Liver (tissue), 3 donors: ENCODE results near the gene GJB1.

Experiments
- CTCF ChIP-seq: fragments of 150-350 bp; IDR thresholded peaks from 2 replicates; pipeline ENCODE4 v1.5.1; 2017; ENCODE audit warnings: improper control_type of control experiment, low read depth, low read length; ENCODE audit not compliant: missing input control
- EGR1 ChIP-seq, 2 donors: IDR thresholded peaks; 2 replicates each; pipeline ENCODE4 v1.6.1; 2016 to 2018; ENCODE audit warnings: antibody characterized with exemption in 2 of 2, low read depth in 2 of 2
- RAD21 ChIP-seq, 2 donors: IDR thresholded peaks; 2 replicates each; pipeline ENCODE4 v1.6.1; 2016; ENCODE audit warnings: antibody characterized with exemption in 2 of 2, mild to moderate bottlenecking in 2 of 2
- TAF1 ChIP-seq: conservative IDR thresholded peaks from 2 replicates; pipeline ENCODE4 v1.6.1; 2016; ENCODE audit warnings: antibody characterized with exemption, mild to moderate bottlenecking
- TF ChIP-seq, protein P1 (sequence below): IDR thresholded peaks from 2 replicates; pipeline ENCODE4 v1.6.1; 2016; ENCODE audit warnings: antibody characterized with exemption
- donor health status: healthy.
- donor health status: healthy.

- TF ChIP-seq CTCF (no peak), EGR1 (IDR thresholded peaks at IDR 0.05; ENCODE audit: low read depth in 2 of 2) (no peak), TAF1 (no peak), RAD21 (IDR thresholded peaks at IDR 0.05) (peak; percentile 15 to 31)
- TF ChIP-seq, protein P1, sequence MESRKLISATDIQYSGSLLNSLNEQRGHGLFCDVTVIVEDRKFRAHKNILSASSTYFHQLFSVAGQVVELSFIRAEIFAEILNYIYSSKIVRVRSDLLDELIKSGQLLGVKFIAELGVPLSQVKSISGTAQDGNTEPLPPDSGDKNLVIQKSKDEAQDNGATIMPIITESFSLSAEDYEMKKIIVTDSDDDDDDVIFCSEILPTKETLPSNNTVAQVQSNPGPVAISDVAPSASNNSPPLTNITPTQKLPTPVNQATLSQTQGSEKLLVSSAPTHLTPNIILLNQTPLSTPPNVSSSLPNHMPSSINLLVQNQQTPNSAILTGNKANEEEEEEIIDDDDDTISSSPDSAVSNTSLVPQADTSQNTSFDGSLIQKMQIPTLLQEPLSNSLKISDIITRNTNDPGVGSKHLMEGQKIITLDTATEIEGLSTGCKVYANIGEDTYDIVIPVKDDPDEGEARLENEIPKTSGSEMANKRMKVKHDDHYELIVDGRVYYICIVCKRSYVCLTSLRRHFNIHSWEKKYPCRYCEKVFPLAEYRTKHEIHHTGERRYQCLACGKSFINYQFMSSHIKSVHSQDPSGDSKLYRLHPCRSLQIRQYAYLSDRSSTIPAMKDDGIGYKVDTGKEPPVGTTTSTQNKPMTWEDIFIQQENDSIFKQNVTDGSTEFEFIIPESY: peak; percentile 97
Measured at GRCh38 chrX:71254092-71254963, 31.3 kb downstream of the GJB1 start, which contains the start of gene ZMYM3.
